Measurements from ENCODE around the gene FAM13B. TPM values are rescaled to one million over a fixed set of nuclear protein-coding genes. Genes with fewer than 3 reads are reported as not detected.
A peak's percentile ranks its signal among the peaks of the same experiment; 100 is the strongest.

The FAM13B gene
- total and polyA plus RNA-seq, 9 of the 15 experiments (the other 6 are each of a cell fraction or from before 2014, with no cell fraction given): 2.3 to 21.6 (median 14.1) TPM

DNA sequence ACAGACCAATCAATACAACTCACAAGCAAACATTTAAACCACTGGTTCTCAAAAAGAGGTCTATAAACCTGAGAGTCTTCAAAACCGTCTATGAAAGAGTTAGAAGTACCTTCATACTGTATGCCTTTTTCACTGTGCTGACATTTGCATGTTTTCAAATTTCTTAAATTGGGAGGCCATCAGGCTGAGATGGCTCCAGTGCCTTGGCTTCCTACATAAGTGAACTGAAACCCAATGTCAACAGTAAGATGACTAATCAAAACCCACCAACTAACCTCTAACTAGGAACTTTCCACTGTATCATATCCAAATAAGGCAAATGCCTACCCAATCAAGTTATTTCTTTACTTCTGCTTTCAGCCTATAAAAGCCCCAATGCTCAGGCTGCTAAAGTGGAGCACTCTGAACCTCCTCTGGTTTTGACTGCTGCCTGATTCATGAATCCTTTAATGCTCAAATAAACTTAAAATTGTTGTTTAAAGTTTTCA is 35.1 kb downstream of the FAM13B start (continued):
- TF ChIP-seq POLR3A (IDR thresholded peaks at IDR 0.05; ENCODE audit: borderline replicate concordance, extremely low read depth, insufficient read depth, insufficient read length) (no peak), SRSF3 (IDR thresholded peaks at IDR 0.05; ENCODE audit: insufficient read depth, low read length) (no peak), TBP (optimal IDR thresholded peaks at IDR 0.05; ENCODE audit: low read depth, low read length) (peak; percentile 53), ZFP1 (CRISPR knock-in tag; IDR thresholded peaks at IDR 0.05) (no peak), ZNF77 (CRISPR knock-in tag; IDR thresholded peaks at IDR 0.05) (no peak), YY1 (IDR thresholded peaks at IDR 0.05; ENCODE audit: borderline replicate concordance in 1 of 3, control insufficient read depth in 1 of 3, extremely low read depth in 1 of 3, insufficient read depth in 3 of 3, insufficient read length in 1 of 3, insufficient replicate concordance in 2 of 3, low read depth in 1 of 3, low read length in 2 of 3) (peak in 1 of 3 experiments; percentile 44), ZNF253 (CRISPR knock-in tag; conservative IDR thresholded peaks at IDR 0.05) (no peak), U2AF2 (optimal IDR thresholded peaks at IDR 0.05; ENCODE audit: low read depth, low read length) (no peak), SMARCE1 (IDR thresholded peaks at IDR 0.05) (peak; percentile 41; the same call in 1 of the 2 replicates), EHMT2 (IDR thresholded peaks at IDR 0.05) (peak; percentile 74)
- TF ChIP-seq, protein P1, sequence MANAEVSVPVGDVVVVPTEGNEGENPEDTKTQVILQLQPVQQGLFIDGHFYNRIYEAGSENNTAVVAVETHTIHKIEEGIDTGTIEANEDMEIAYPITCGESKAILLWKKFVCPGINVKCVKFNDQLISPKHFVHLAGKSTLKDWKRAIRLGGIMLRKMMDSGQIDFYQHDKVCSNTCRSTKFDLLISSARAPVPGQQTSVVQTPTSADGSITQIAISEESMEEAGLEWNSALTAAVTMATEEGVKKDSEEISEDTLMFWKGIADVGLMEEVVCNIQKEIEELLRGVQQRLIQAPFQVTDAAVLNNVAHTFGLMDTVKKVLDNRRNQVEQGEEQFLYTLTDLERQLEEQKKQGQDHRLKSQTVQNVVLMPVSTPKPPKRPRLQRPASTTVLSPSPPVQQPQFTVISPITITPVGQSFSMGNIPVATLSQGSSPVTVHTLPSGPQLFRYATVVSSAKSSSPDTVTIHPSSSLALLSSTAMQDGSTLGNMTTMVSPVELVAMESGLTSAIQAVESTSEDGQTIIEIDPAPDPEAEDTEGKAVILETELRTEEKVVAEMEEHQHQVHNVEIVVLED (CRISPR knock-in tag; IDR thresholded peaks at IDR 0.05): no peak
- TF ChIP-seq, protein P2, sequence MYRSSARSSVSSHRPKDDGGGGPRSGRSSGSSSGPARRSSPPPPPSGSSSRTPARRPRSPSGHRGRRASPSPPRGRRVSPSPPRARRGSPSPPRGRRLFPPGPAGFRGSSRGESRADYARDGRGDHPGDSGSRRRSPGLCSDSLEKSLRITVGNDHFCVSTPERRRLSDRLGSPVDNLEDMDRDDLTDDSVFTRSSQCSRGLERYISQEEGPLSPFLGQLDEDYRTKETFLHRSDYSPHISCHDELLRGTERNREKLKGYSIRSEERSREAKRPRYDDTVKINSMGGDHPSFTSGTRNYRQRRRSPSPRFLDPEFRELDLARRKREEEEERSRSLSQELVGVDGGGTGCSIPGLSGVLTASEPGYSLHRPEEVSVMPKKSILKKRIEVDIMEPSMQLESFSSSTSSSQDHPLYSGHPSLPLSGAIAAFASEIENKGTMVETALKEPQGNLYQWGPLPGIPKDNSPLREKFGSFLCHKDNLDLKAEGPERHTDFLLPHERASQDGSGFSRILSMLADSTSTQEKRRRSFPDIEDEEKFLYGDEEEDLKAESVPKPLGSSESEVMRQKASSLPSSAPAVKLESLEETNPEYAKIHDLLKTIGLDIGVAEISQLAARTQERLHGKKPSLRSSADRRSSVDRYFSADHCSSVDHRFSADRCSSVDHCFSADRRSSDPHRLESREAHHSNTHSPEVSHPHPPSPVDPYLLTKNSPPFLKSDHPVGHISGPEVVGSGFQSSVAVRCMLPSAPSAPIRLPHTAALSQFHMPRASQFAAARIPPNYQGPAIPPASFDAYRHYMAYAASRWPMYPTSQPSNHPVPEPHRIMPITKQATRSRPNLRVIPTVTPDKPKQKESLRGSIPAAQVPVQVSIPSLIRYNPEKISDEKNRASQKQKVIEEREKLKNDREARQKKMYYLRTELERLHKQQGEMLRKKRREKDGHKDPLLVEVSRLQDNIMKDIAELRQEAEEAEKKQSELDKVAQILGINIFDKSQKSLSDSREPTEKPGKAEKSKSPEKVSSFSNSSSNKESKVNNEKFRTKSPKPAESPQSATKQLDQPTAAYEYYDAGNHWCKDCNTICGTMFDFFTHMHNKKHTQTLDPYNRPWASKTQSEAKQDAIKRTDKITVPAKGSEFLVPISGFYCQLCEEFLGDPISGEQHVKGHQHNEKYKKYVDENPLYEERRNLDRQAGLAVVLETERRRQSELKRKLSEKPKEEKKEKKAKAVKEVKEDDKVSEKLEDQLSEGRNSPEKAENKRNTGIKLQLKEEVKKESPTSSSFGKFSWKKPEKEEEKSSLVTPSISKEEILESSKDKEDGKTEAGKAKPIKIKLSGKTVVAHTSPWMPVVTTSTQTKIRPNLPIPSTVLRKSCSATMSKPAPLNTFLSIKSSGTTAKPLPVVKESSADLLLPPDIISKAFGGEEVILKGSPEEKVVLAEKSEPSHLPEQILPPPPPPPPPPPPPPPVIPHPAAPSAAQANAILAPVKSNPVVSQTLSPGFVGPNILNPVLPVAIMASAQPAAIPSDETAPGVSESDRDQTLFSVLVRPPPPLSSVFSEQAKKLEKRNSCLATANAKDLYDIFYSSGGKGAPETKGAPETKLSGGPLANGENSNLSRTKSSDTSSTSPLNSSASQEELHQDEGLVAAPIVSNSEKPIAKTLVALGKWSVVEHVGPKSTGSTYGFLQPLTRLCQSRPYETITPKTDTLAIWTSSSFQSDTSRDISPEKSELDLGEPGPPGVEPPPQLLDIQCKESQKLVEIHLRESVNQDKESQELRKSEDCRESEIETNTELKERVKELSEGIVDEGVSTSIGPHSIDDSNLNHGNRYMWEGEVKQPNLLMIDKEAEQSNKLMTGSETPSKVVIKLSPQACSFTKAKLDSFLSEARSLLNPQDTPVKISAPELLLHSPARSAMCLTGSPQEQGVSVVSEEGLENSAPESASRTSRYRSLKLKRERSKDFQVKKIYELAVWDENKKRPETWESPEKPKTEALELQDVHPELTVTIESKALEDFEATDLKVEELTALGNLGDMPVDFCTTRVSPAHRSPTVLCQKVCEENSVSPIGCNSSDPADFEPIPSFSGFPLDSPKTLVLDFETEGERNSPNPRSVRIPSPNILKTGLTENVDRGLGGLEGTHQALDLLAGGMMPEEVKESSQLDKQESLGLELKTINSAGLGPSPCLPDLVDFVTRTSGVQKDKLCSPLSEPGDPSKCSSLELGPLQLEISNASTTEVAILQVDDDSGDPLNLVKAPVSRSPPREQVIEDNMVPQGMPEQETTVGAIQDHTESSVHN (IDR thresholded peaks at IDR 0.05; ENCODE audit: borderline replicate concordance in 1 of 2, low read depth in 1 of 2): no peak
- TF ChIP-seq, protein P3, sequence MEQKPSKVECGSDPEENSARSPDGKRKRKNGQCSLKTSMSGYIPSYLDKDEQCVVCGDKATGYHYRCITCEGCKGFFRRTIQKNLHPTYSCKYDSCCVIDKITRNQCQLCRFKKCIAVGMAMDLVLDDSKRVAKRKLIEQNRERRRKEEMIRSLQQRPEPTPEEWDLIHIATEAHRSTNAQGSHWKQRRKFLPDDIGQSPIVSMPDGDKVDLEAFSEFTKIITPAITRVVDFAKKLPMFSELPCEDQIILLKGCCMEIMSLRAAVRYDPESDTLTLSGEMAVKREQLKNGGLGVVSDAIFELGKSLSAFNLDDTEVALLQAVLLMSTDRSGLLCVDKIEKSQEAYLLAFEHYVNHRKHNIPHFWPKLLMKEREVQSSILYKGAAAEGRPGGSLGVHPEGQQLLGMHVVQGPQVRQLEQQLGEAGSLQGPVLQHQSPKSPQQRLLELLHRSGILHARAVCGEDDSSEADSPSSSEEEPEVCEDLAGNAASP (IDR thresholded peaks at IDR 0.05): no peak
